Ascending aorta (tissue), 2 donors: ENCODE data around the gene SPTBN1. TPM values are rescaled to one million over a fixed set of nuclear protein-coding genes. Genes with fewer than 3 reads are reported as not detected.

Experiments used
- DNase-seq, 2 donors: peaks; one replicate each; pipeline ENCODE4 v3.0.0-alpha.2; 2019; ENCODE audit warnings: low spot score in 2 of 2
- H3K27ac ChIP-seq, 2 donors: fragments of 200-600 bp; sonication (generic); one replicate each; pipeline ENCODE4 v1.5.1; 2016 to 2017; ENCODE audit warnings: mild to moderate bottlenecking in 1 of 2
- H3K27me3 ChIP-seq: fragments of 200-600 bp; sonication (generic); one replicate; pipeline ENCODE4 v1.5.1; 2017
- H3K36me3 ChIP-seq, 2 donors: fragments of 200-600 bp; sonication (generic); one replicate each; pipeline ENCODE4 v1.5.1; 2016
- H3K4me1 ChIP-seq, 2 donors: fragments of 200-600 bp; sonication (generic); one replicate each; pipeline ENCODE4 v1.5.1; 2016 to 2017; ENCODE audit warnings: mild to moderate bottlenecking in 1 of 2
- H3K4me3 ChIP-seq, 2 donors: fragments of 200-600 bp; sonication (generic); one replicate each; pipeline ENCODE4 v1.5.1; 2016 to 2017; ENCODE audit warnings: mild to moderate bottlenecking in 1 of 2
- H3K9me3 ChIP-seq, 2 donors: fragments of 200-600 bp; sonication (generic); one replicate each; pipeline ENCODE4 v1.5.1; 2016
- intact Hi-C: fragments of 100-400 bp; cut with DNase I; formaldehyde crosslinking; loops from one replicate; pipeline ENCODE4 v1.15.1; 2023
- total RNA-seq: library from RNA; depleted of rRNA; stranded (reverse); fragments of >200 nt; gene quantifications from one replicate; pipeline ENCODE4 v1.1.0, GENCODE V29; 2016
- TF ChIP-seq, protein P1 (sequence below), 3 experiments: fragments of 200-600 bp in 2 of 3; fragments of 450-650 bp in 1 of 3; sonication (generic) in 2 of 3; IDR thresholded peaks; one replicate each; pipeline ENCODE4 v1.5.1; 2016 to 2019; ENCODE audit warnings: antibody characterized with exemption in 3 of 3, mild to moderate bottlenecking in 1 of 3, moderate library complexity in 1 of 3

SPTBN1 gene
- total RNA-seq, 1 donor from 2014 or later = 246 TPM

- H3K4me3 ChIP-seq = peak overlapping the region; percentile 63 to 74
- no peak for DNase-seq
- intact Hi-C loops = loop anchor here (10.0 kb wide), 1 partner anchor 544 kb away; no protein-coding TSS in a partner anchor
Observed at GRCh38 chr2:54708584-54709335, 252.6 kb downstream of the SPTBN1 start.

DNA sequence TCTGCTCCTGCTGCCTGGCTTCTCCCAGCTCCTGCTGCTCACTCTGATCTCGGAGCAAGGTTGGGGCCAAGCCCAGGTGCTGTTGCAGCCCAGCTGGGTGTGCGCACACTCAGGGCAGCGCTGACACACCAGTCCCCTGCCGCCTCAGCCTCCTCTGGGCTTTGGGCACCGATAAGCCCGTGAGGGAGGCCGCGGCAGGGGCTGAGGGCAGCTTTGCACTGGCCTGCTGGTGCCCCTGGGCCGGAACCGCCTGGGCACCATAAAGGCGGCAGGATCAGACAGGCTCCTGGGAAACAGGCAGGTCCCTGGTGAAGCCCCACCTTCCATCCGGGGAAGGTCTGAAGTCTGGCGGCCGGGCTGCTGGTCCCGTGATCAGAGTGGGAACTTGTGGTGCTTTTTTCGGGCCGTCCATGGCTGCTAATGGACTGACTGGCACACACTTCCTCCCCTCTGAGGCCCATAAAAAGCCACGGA, 253.2 kb downstream of the SPTBN1 start:
- no peak for DNase-seq
- intact Hi-C loops = loop anchor here (10.0 kb wide), 1 partner anchor 545 kb away; no protein-coding TSS in a partner anchor

More at GRCh38 chr2:54708584-54709335, 252.6 kb downstream of the SPTBN1 start:
- Histone ChIP-seq H3K27me3 (no peaks in the 10 kb centered on the region), H3K27ac (no peak overlapping the region), H3K9me3 (no peaks in the 10 kb centered on the region), H3K4me1 (peaks cover 0 to 7% of the 10 kb centered on the region in 2 donors), H3K36me3 (no peaks in the 10 kb centered on the region)
- TF ChIP-seq, protein P1, sequence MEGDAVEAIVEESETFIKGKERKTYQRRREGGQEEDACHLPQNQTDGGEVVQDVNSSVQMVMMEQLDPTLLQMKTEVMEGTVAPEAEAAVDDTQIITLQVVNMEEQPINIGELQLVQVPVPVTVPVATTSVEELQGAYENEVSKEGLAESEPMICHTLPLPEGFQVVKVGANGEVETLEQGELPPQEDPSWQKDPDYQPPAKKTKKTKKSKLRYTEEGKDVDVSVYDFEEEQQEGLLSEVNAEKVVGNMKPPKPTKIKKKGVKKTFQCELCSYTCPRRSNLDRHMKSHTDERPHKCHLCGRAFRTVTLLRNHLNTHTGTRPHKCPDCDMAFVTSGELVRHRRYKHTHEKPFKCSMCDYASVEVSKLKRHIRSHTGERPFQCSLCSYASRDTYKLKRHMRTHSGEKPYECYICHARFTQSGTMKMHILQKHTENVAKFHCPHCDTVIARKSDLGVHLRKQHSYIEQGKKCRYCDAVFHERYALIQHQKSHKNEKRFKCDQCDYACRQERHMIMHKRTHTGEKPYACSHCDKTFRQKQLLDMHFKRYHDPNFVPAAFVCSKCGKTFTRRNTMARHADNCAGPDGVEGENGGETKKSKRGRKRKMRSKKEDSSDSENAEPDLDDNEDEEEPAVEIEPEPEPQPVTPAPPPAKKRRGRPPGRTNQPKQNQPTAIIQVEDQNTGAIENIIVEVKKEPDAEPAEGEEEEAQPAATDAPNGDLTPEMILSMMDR (IDR thresholded peaks at IDR 0.05) = peak in 1 of 3 experiments; percentile 11

GRCh38 chr2:54710216-54710615, 254.1 kb downstream of the SPTBN1 start:
- no peak for DNase-seq
- no peaks in the 10 kb centered on the region for H3K9me3 ChIP-seq
- intact Hi-C loops = no loop called here

More for the DNA sequence above, 253.2 kb downstream of the SPTBN1 start:
- H3K4me3 ChIP-seq = peak overlapping the region; percentile 63 to 74
- no peaks in the 10 kb centered on the region for H3K36me3 ChIP-seq
- H3K27me3 ChIP-seq = no peaks in the 10 kb centered on the region
- peaks cover 0 to 7% of the 10 kb centered on the region in 2 donors for H3K4me1 ChIP-seq
- H3K27ac ChIP-seq = no peak overlapping the region
- H3K9me3 ChIP-seq = no peaks in the 10 kb centered on the region
- TF ChIP-seq, protein P1 (IDR thresholded peaks at IDR 0.05) = no peak

GRCh38 chr2:54712516-54712915, 256.4 kb downstream of the SPTBN1 start:
- H3K9me3 ChIP-seq = no peaks in the 10 kb centered on the region
- H3K27me3 ChIP-seq = no peaks in the 10 kb centered on the region
- peaks cover 0 to 7% of the 10 kb centered on the region in 2 donors for H3K4me1 ChIP-seq
- H3K4me3 ChIP-seq = no peak overlapping the region
- TF ChIP-seq, protein P1 (IDR thresholded peaks at IDR 0.05) = no peak
- no peak overlapping the region for H3K27ac ChIP-seq
- no peaks in the 10 kb centered on the region for H3K36me3 ChIP-seq
- no peak for DNase-seq
- intact Hi-C loops = no loop called here

More at GRCh38 chr2:54710216-54710615, 254.1 kb downstream of the SPTBN1 start:
- H3K4me3 ChIP-seq = no peak overlapping the region
- no peak overlapping the region for H3K27ac ChIP-seq
- TF ChIP-seq, protein P1 (IDR thresholded peaks at IDR 0.05) = no peak
- peaks cover 0 to 7% of the 10 kb centered on the region in 2 donors for H3K4me1 ChIP-seq
- H3K36me3 ChIP-seq = no peaks in the 10 kb centered on the region
- no peaks in the 10 kb centered on the region for H3K27me3 ChIP-seq

DNA sequence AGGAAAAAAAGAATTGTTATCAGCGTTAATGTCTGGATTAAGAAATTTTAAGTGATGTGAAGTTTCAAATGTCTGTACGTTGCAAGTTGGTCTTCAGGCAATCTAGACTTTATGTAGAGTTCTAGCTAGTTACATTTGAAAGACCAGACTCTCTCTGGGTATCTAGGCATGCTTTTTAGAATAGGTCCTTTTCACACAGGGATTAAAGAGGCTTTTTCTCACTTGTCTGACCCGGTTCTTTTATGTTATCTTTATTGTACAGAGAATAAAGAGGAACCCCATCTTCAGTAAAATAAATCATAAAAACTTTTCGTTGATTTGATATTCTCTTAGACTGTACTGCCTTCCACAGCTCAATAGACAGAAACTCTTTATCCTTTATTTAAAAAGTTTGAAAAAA, 258.9 kb downstream of the SPTBN1 start:
- Histone ChIP-seq H3K4me3 (no peak overlapping the region), H3K27me3 (no peaks in the 10 kb centered on the region), H3K27ac (no peak overlapping the region), H3K4me1 (no peaks in the 10 kb centered on the region), H3K9me3 (no peaks in the 10 kb centered on the region), H3K36me3 (no peaks in the 10 kb centered on the region)
- DNase-seq = no peak
- intact Hi-C loops = no loop called here
- TF ChIP-seq, protein P1 (IDR thresholded peaks at IDR 0.05) = no peak
